H9 (cell line): ENCODE results near the gene HCFC1. TPM values are rescaled to one million over a fixed set of nuclear protein-coding genes. Genes with fewer than 3 reads are reported as not detected.
A peak's percentile ranks its signal among the peaks of the same experiment; 100 is the strongest.

Experiments used
- DNase-seq: peaks from one replicate; pipeline ENCODE4 v3.0.0-alpha.2; 2017
- H2AFZ ChIP-seq: one replicate; pipeline ENCODE4 v1.6.1; 2013; ENCODE audit warnings: mild to moderate bottlenecking, low read length, control low read depth, moderate library complexity
- H2AK5ac ChIP-seq: 2 replicates; pipeline ENCODE4 v1.6.1; 2013; ENCODE audit warnings: low read length, control low read depth, mixed read lengths; ENCODE audit not compliant: insufficient read length
- H2BK120ac ChIP-seq: one replicate; pipeline ENCODE4 v1.6.1; 2013; ENCODE audit warnings: low read depth, mild to moderate bottlenecking, low read length, control low read depth, inconsistent platforms; ENCODE audit not compliant: poor library complexity, severe bottlenecking
- H2BK12ac ChIP-seq: 2 replicates; pipeline ENCODE4 v1.6.1; 2013; ENCODE audit warnings: low read length, control low read depth, mixed read lengths, low read depth; ENCODE audit not compliant: insufficient read length
- H2BK15ac ChIP-seq: 2 replicates; pipeline ENCODE4 v1.6.1; 2013; ENCODE audit warnings: low read depth, low read length, control low read depth
- H2BK20ac ChIP-seq: one replicate; pipeline ENCODE4 v1.6.1; 2013; ENCODE audit warnings: low read depth, mild to moderate bottlenecking, low read length, control low read depth, inconsistent platforms; ENCODE audit not compliant: poor library complexity, severe bottlenecking
- H2BK5ac ChIP-seq: 2 replicates; pipeline ENCODE4 v1.6.1; 2013; ENCODE audit warnings: low read length, control low read depth, mixed read lengths; ENCODE audit not compliant: insufficient read length
- H3K14ac ChIP-seq: 2 replicates; pipeline ENCODE4 v1.6.1; 2013; ENCODE audit warnings: low read length, control low read depth; ENCODE audit not compliant: insufficient read depth
- H3K18ac ChIP-seq: 2 replicates; pipeline ENCODE4 v1.6.1; 2013; ENCODE audit warnings: low read depth, mild to moderate bottlenecking, mixed read lengths, low read length, control low read depth; ENCODE audit not compliant: insufficient read length
- H3K23ac ChIP-seq: 2 replicates; pipeline ENCODE4 v1.6.1; 2013; ENCODE audit warnings: low read length, control low read depth, mixed read lengths, low read depth; ENCODE audit not compliant: insufficient read length
- H3K23me2 ChIP-seq: 2 replicates; pipeline ENCODE4 v1.6.1; 2013; ENCODE audit warnings: low read depth, mild to moderate bottlenecking, mixed read lengths, low read length, control low read depth; ENCODE audit not compliant: insufficient read length, poor library complexity, severe bottlenecking
- H3K27ac ChIP-seq: 2 replicates; pipeline ENCODE4 v1.5.1; 2013; ENCODE audit warnings: low read length, control low read depth, mixed read lengths, low read depth; ENCODE audit not compliant: insufficient read length
- H3K27me3 ChIP-seq: 2 replicates; pipeline ENCODE4 v1.6.1; 2013; ENCODE audit warnings: low read length, control low read depth, inconsistent platforms; ENCODE audit not compliant: insufficient read depth
- H3K4ac ChIP-seq: 2 replicates; pipeline ENCODE4 v1.6.1; 2013; ENCODE audit warnings: low read depth, mild to moderate bottlenecking, control low read depth, inconsistent platforms, low read length, moderate library complexity
- H3K4me1 ChIP-seq: 2 replicates; pipeline ENCODE4 v1.6.1; 2013; ENCODE audit warnings: low read length, control low read depth, inconsistent platforms; ENCODE audit not compliant: insufficient read depth
- H3K4me2 ChIP-seq: 2 replicates; pipeline ENCODE4 v1.6.1; 2013; ENCODE audit warnings: low read length, control low read depth, mixed read lengths; ENCODE audit not compliant: insufficient read length, insufficient read depth
- H3K56ac ChIP-seq: 2 replicates; pipeline ENCODE4 v1.6.1; 2013; ENCODE audit warnings: low read depth, mild to moderate bottlenecking, mixed read lengths, low read length, control low read depth; ENCODE audit not compliant: insufficient read length
- H3K79me1 ChIP-seq: 2 replicates; pipeline ENCODE4 v1.6.1; 2013; ENCODE audit warnings: low read depth, mild to moderate bottlenecking, moderate library complexity, low read length, control low read depth, inconsistent platforms; ENCODE audit not compliant: insufficient read depth, poor library complexity, severe bottlenecking
- H3K79me2 ChIP-seq: 2 replicates; pipeline ENCODE4 v1.6.1; 2013; ENCODE audit warnings: low read length, control low read depth, inconsistent platforms; ENCODE audit not compliant: insufficient read depth
- H3K9ac ChIP-seq: 2 replicates; pipeline ENCODE4 v1.6.1; 2013; ENCODE audit warnings: low read length, control low read depth, mixed read lengths; ENCODE audit not compliant: insufficient read length; ENCODE audit errors: extremely low read depth
- H3K9me3 ChIP-seq: one replicate; pipeline ENCODE4 v1.6.1; 2013; ENCODE audit warnings: low read depth, low read length, inconsistent platforms; ENCODE audit not compliant: control insufficient read depth
- H3T11ph ChIP-seq: one replicate; pipeline ENCODE4 v1.6.1; 2013; ENCODE audit warnings: mild to moderate bottlenecking, low read length, control low read depth, inconsistent platforms
- H4K20me1 ChIP-seq: one replicate; pipeline ENCODE4 v1.6.1; 2013; ENCODE audit not compliant: control insufficient read depth, insufficient read length, insufficient read depth
- H4K5ac ChIP-seq: 2 replicates; pipeline ENCODE4 v1.6.1; 2013; ENCODE audit warnings: low read depth, mild to moderate bottlenecking, mixed read lengths, low read length, control low read depth; ENCODE audit not compliant: insufficient read length
- H4K8ac ChIP-seq: replicated peaks from 2 replicates; pipeline ENCODE4 v1.6.1; 2013; ENCODE audit warnings: low read length, control low read depth, mixed read lengths, low read depth; ENCODE audit not compliant: insufficient read length
- H4K91ac ChIP-seq: 2 replicates; pipeline ENCODE4 v1.6.1; 2013; ENCODE audit warnings: low read depth, mild to moderate bottlenecking, moderate library complexity, mixed read lengths, low read length, control low read depth; ENCODE audit not compliant: insufficient read length
- H3K27ac Mint-ChIP-seq, 3 experiments: 2 replicates in 2 of 3; 3 replicates in 1 of 3; pipeline ENCODE4 v1.8.0; 2020 to 2021; ENCODE audit warnings: mixed read lengths in 3 of 3, mild to moderate bottlenecking in 1 of 3, moderate library complexity in 1 of 3
- H3K27me3 Mint-ChIP-seq: 2 replicates; pipeline ENCODE4 v1.8.0; 2021; ENCODE audit warnings: low read depth, mild to moderate bottlenecking, moderate library complexity, mixed read lengths
- H3K36me3 Mint-ChIP-seq, 3 experiments: 2 replicates in 2 of 3; 3 replicates in 1 of 3; pipeline ENCODE4 v1.8.0; 2020 to 2021; ENCODE audit warnings: low read depth in 3 of 3, mixed read lengths in 3 of 3; ENCODE audit not compliant: insufficient read depth in 1 of 3
- H3K4me1 Mint-ChIP-seq, 2 experiments: 2 replicates each; pipeline ENCODE4 v1.8.0; 2020; ENCODE audit warnings: mixed read lengths in 2 of 2
- H3K4me3 Mint-ChIP-seq, 2 experiments: 2 replicates in 1 of 2; 3 replicates in 1 of 2; pipeline ENCODE4 v1.8.0; 2020 to 2021; ENCODE audit warnings: mild to moderate bottlenecking in 2 of 2, mixed read lengths in 2 of 2, moderate library complexity in 1 of 2
- H3K9me3 Mint-ChIP-seq, 2 experiments: 2 replicates in 1 of 2; 3 replicates in 1 of 2; pipeline ENCODE4 v1.8.0; 2020; ENCODE audit warnings: mild to moderate bottlenecking in 2 of 2, mixed read lengths in 2 of 2, moderate library complexity in 1 of 2
- WGBS: extraction: QIAGEN DNeasy Blood & Tissue Kit; methylation state at CpG from one replicate; pipeline ENCODE4 v1.1.7; 2013; ENCODE audit warnings: missing lambda C conversion rate, low lambda C conversion rate, mixed read lengths; ENCODE audit not compliant: insufficient read length; ENCODE audit errors: extremely low coverage; 5-methylcytosine and 5-hydroxymethylcytosine counted together
- total RNA-seq: library from RNA; stranded (reverse); gene quantifications from 2 replicates; pipeline ENCODE4 v1.2.1, GENCODE V29; 2021
- TF ChIP-seq, protein P1 (sequence below): fragments of 200-600 bp; sonication (generic); conservative IDR thresholded peaks from 3 replicates; pipeline ENCODE4 v1.8.0; 2021; ENCODE audit warnings: antibody characterized with exemption, mild to moderate bottlenecking

The HCFC1 gene
- total RNA-seq, 1 experiment from 2014 or later = 144 TPM

DNA sequence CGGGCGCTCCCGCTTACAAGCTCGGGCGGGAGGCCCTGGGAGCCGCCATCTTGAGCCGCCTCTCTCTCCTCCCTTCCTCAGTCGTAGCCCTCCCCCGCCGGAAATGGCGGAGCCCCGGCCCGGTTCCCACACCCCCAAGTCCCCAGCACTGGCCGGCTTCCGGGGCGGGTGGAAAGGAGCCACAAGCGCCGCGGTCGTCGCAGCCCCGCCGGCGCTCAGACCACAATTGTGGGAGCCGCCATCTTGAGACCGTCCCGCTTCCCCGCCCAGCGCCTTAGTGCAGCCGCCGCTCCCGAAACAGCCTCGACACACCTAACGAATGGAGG is 531 bp downstream of the HCFC1 start:
- peak; percentile 74 for DNase-seq
- H3K27ac Mint-ChIP-seq = peak overlapping the region; percentile 100
- no peaks in the 10 kb centered on the region for H3K27me3 Mint-ChIP-seq

More for the DNA sequence above, 531 bp downstream of the HCFC1 start:
- H2BK12ac ChIP-seq = no peak overlapping the region
- H3K27ac ChIP-seq = peak overlapping the region; percentile 94
- no peaks in the 10 kb centered on the region for H4K20me1 ChIP-seq
- no peaks in the 10 kb centered on the region for H3K79me1 ChIP-seq
- peaks cover 4% of the 10 kb centered on the region; the same call in 1 of the 2 replicates for H3K4me1 ChIP-seq
- H2BK15ac ChIP-seq = no peak overlapping the region; the same call in 1 of the 2 replicates
- H2AK5ac ChIP-seq = no peak overlapping the region
- peaks cover 18% of the 10 kb centered on the region for H3K23me2 ChIP-seq
- no peak overlapping the region for H4K8ac ChIP-seq
- H3K9me3 ChIP-seq = no peaks in the 10 kb centered on the region
- peak overlapping the region; percentile 88; the same call in 1 of the 2 replicates for H3K4ac ChIP-seq
- no peak overlapping the region for H2AFZ ChIP-seq
- TF ChIP-seq, protein P1, sequence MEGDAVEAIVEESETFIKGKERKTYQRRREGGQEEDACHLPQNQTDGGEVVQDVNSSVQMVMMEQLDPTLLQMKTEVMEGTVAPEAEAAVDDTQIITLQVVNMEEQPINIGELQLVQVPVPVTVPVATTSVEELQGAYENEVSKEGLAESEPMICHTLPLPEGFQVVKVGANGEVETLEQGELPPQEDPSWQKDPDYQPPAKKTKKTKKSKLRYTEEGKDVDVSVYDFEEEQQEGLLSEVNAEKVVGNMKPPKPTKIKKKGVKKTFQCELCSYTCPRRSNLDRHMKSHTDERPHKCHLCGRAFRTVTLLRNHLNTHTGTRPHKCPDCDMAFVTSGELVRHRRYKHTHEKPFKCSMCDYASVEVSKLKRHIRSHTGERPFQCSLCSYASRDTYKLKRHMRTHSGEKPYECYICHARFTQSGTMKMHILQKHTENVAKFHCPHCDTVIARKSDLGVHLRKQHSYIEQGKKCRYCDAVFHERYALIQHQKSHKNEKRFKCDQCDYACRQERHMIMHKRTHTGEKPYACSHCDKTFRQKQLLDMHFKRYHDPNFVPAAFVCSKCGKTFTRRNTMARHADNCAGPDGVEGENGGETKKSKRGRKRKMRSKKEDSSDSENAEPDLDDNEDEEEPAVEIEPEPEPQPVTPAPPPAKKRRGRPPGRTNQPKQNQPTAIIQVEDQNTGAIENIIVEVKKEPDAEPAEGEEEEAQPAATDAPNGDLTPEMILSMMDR = no peak
- no peak overlapping the region for H2BK20ac ChIP-seq
- H3K56ac ChIP-seq = peak overlapping the region; percentile 83
- peak overlapping the region; percentile 80 for H3K4me2 ChIP-seq
- peaks cover 36% of the 10 kb centered on the region; the same call in 1 of the 2 replicates for H3K79me2 ChIP-seq
- H3T11ph ChIP-seq = no peak overlapping the region
- peak overlapping the region; percentile 99 for H3K9ac ChIP-seq
- Mint-ChIP-seq H3K4me3 (peak overlapping the region; percentile 100), H3K9me3 (peaks cover 4 to 7% of the 10 kb centered on the region in 2 experiments; a peak in 3 of 5 replicates), H3K36me3 (peaks cover 8 to 25% (median 11%) of the 10 kb centered on the region in 3 experiments), H3K4me1 (peaks cover 39 to 51% of the 10 kb centered on the region in 2 experiments)
- H2BK120ac ChIP-seq = peak overlapping the region; percentile 98
- H3K23ac ChIP-seq = no peak overlapping the region
- H4K5ac ChIP-seq = peak overlapping the region; percentile 88
- no CpG with 5 or more reads among the region's 34 CpGs for WGBS
- H4K91ac ChIP-seq = peak overlapping the region; percentile 81
- H3K18ac ChIP-seq = peak overlapping the region; percentile 100
- H3K14ac ChIP-seq = peak overlapping the region; percentile 100
- H3K27me3 ChIP-seq = no peaks in the 10 kb centered on the region
- peak overlapping the region; percentile 94 for H2BK5ac ChIP-seq
